CD4-positive, alpha-beta T cell treated with Interleukin-6 for 4 hours (primary cell): Measurements from ENCODE around the gene MYO1D.
"Not testable (repeated sequence)": the region's sequence is repeated elsewhere in the genome, so short reads cannot be mapped to it uniquely, and the experiment has no call there.

Experiments used
- DNase-seq: peaks from one replicate; pipeline ENCODE4 v3.0.0-alpha.2; 2020; ENCODE audit warnings: mixed read lengths

MYO1D gene

DNA sequence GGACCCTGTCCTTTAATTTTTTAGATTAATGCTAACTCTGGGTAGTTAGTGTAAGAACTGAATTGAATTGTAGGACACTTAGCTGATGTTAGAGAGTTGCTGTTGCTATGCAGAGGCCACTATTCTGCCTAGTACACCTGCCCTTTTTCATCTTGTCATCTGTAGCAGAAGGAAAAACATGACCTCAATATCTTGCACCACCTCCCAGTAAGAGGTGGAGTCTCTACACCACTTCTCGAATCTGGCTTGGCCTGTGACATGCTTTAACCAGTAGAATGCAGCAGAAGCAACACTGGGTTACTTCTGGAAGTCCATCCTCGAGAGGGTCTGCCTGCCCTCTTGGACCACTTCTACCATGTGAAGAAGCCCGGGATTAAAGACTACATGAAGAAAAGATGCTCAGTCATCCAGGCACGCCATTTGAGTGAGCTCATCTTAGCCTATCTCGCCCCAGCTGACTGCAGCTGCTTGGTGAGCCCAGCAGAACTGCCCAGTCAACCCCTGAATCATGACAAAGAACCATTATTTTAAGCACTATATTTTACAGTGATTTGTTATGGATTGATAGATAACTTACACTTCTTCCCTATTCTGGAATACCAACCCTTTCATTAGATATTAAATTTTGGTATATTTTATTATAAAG lies 153.5 kb downstream of the MYO1D start:
- no peak for DNase-seq

DNA sequence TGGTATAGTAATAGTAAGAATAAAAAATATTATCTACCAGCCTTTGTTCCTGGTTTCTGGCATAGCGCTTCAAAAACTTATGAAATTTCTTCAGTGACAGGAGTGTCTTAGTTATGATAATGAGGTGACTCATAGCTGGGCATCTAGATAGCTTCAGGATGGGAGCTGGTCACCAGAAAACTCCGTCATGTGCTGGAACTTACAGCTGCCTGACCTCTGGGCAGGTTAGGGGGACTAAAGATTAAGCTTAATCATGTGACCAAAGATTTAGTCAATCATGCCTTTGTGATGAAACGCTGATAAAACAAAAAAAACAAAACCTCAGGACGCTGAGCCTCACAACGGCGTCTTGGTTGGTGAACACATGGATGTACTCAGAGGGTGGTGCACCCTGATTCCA lies 154.2 kb downstream of the MYO1D start:
- no peak for DNase-seq

GRCh38 chr17:32720671-32721070 lies 156.3 kb downstream of the MYO1D start:
- no peak for DNase-seq

- DNase-seq = no peak
These were observed 157.2 kb downstream of the MYO1D start for GRCh38 chr17:32719689-32720088.

GRCh38 chr17:32714922-32715321 lies 162.0 kb downstream of the MYO1D start:
- DNase-seq = not testable (repeated sequence)

- DNase-seq = not testable (repeated sequence)
These were observed 162.7 kb downstream of the MYO1D start for GRCh38 chr17:32714206-32714605.

DNA sequence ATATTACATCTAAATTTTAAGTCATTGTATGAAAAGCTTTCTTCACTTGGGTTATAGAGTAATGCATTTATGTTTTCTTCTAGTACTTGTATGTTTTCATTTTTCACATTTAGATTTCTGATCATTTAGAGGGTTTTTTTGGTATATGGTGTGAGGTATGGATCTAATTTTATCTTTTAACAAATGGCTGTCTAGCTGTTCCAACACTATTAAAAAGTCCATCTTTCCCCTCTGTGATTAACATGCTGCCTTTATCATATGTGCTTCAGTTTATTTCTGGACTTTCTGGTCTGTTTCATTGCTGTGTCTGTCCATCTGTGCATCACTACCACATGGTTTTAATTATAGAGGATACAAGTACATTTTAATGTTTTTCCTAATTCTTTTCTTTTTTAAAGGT lies 163.8 kb downstream of the MYO1D start:
- no peak for DNase-seq

GRCh38 chr17:32709562-32709961 lies 167.4 kb downstream of the MYO1D start:
- DNase-seq = no peak

DNA sequence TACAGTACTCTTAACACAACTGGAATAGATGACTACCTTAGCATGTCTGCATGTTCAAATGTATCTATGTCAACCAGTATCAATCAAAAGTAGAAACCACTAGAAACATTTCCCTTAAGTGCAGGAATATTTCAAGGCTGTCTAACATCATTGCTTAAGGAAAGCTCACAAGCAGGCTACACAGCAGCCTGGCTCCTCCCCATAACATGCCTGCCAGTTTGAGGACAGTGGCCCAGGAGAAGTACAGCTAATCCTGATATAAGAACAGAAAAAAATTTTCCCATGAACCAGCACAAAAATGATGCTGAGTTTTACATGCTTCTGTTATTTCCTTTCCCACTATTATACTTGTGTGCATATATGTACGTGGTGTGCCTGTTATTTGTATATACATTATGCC lies 175.1 kb downstream of the MYO1D start:
- DNase-seq = no peak

GRCh38 chr17:32699247-32699646 lies 177.7 kb downstream of the MYO1D start:
- DNase-seq = no peak

GRCh38 chr17:32697728-32698625 lies 178.9 kb downstream of the MYO1D start:
- no peak for DNase-seq

DNA sequence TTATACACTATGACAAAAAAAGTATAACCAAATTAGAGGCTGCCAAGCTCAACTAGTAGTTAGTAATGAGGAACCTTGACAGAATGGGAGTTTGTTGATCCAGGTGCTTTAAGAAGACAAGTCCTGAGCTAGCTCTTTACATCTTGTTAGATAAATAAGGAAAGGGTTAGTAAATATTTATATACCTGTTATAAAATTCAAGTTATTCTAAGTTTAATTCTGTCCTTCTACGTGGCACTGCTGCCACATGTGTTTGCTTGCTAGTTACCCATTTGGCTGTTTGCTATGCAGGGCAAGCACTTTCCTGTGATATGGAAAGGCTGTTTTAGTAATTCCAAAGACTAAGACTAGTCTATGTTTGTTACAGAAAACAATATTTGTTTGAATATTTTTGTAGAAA lies 180.5 kb downstream of the MYO1D start:
- DNase-seq = no peak

DNA sequence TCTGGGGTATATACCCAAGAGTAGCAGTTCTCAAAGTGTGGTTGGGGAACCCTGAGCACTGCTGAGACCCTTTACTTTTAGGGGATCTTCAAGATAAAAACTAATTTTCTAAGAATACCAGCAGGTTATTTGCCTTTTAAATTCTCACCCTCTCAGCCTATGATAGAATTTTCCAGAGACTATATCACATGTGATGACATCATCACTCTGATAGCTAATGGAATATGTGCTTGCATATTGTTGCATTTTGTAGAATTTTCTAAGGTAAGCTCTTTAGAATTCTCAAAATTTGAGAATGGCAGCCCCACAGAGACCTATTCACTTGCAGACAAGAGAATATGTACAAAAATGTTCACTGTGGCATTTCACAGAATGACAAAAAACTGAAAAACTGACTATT lies 181.1 kb downstream of the MYO1D start:
- no peak for DNase-seq

GRCh38 chr17:32693194-32693897 lies 183.6 kb downstream of the MYO1D start:
- no peak for DNase-seq

DNA sequence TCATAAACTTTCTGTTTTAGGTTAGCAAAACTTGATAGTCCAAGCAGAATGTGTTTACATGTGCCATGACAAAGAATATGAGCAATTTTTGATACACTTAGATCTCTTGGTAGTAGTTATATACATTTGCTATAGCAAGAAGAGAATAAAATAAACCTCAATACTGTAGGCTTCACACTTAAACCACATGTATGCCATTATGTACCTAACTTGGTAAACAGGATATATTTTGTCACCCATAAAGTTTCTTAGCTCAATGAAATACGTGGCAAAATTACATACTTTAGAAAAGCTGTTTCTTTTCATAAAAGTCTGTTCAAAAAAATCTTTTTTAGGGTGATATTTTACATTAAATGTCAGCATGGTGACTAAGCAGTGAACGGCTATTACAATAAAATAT lies 184.7 kb downstream of the MYO1D start:
- no peak for DNase-seq

GRCh38 chr17:32689348-32689747 lies 187.6 kb downstream of the MYO1D start:
- no peak for DNase-seq

- no peak for DNase-seq
These were observed 188.7 kb downstream of the MYO1D start for GRCh38 chr17:32688221-32688620.

- no peak for DNase-seq
These were observed 192.6 kb downstream of the MYO1D start for GRCh38 chr17:32684087-32684958.

GRCh38 chr17:32673964-32674363 lies 203.0 kb downstream of the MYO1D start:
- no peak for DNase-seq

DNA sequence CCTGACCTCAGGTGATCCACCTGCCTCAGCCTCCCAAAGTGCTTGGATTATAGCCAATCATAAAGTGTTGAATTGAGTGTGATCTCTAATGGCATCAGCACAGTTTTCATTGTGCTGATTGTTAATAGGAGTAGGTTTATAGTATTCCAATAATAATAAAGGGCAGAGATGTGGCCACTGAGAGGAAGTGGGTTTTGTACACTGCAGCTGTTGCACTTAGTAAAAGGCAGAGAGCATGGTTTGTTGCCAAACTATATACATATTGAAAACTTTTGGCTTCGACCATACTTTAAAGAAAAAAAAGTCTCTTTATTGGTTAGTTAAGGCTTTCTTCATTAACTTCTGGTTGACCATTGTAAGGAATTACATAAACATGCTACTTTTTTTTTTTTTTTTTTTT lies 204.2 kb downstream of the MYO1D start:
- no peak for DNase-seq

- no peak for DNase-seq
These were observed 205.0 kb downstream of the MYO1D start for GRCh38 chr17:32671896-32672295.

GRCh38 chr17:32664936-32665583 lies 211.9 kb downstream of the MYO1D start:
- no peak for DNase-seq
